ENCODE data around the gene LSAMP. TPM values are rescaled to one million over a fixed set of nuclear protein-coding genes. Genes with fewer than 3 reads are reported as not detected.

LSAMP gene
- total and polyA plus RNA-seq, 2 of the 4 experiments (the other 2 are of a cell fraction), result 7.9 to 8.0 TPM

DNA sequence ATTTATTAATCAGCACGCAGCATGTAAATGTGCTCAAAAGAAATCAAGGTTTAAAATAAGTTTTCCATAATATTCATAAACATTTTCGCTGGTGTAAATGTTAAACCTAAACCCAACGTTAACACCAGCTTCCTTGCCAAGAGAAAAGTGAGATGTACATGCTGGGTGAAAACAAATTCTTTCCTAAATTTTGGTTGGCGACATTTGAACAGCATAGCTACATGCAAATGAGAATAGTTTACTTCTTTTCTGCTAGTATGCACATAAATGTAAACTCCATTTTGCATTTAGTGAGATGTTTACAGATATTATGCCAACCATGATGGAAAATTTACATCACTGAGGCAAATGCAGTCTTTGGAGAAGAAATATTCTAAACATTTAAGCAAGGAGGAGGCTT is 639.8 kb downstream of the LSAMP start:
- Histone ChIP-seq H4K5ac (ENCODE audit: low read depth, low read length) (peak overlapping the region; percentile 25; the same call in 1 of the 2 replicates), H3K23ac (ENCODE audit: low read depth, low read length) (no peak overlapping the region; the same call in 1 of the 2 replicates), H2BK120ac (ENCODE audit: low read depth, low read length) (peak overlapping the region; percentile 22; the same call in 1 of the 2 replicates), H3K79me1 (ENCODE audit: low read depth in 1 of 2, low read length in 2 of 2) (no peaks in the 10 kb centered on the region), H2BK15ac (ENCODE audit: low read depth, low read length) (peak overlapping the region; percentile 8; the same call in 1 of the 3 replicates), H3K18ac (ENCODE audit: low read depth, low read length) (peak overlapping the region; percentile 58; the same call in 1 of the 2 replicates), H3K4ac (ENCODE audit: low read depth, low read length) (peak overlapping the region; percentile 8; the same call in 1 of the 2 replicates), H3K9me1 (ENCODE audit: insufficient read depth, low read length) (peaks cover 4% of the 10 kb centered on the region), H2AK9ac (replicated peaks; ENCODE audit: low read depth, low read length, poor library complexity) (no peak overlapping the region), H3K56ac (ENCODE audit: extremely low read depth, insufficient read depth, low read length) (no peak overlapping the region; the same call in 1 of the 2 replicates), H4K8ac (ENCODE audit: low read depth in 2 of 2, low read length in 2 of 2) (peak overlapping the region in 1 of 2 experiments; percentile 69; a peak in 2 of 4 replicates), H3K9ac (ENCODE audit: low read depth, low read length) (no peak overlapping the region; the same call in 1 of the 2 replicates), H3K14ac (replicated peaks; ENCODE audit: low read depth, low read length) (no peak overlapping the region; the same call in 1 of the 2 replicates), H3K4me1 (ENCODE audit: control insufficient read depth, insufficient read depth, low read length) (peaks cover 19% of the 10 kb centered on the region), H2BK5ac (ENCODE audit: low read depth, low read length, poor library complexity, severe bottlenecking) (peak overlapping the region; percentile 99), H3K27ac (ENCODE audit: insufficient read depth, low read length) (peak overlapping the region; percentile 85), H3K4me3 (ENCODE audit: insufficient read depth, low read depth, low read length) (no peak overlapping the region), H3K36me3 (ENCODE audit: control insufficient read depth, insufficient read depth, low read length) (peaks cover 2% of the 10 kb centered on the region; the same call in 1 of the 2 replicates), H3K4me2 (ENCODE audit: low read depth, low read length) (peak overlapping the region; percentile 14; the same call in 1 of the 2 replicates), H3K27me3 (ENCODE audit: control insufficient read depth, insufficient read depth, low read length) (no peaks in the 10 kb centered on the region), H3K9me3 (ENCODE audit: control insufficient read depth, insufficient read depth, low read length) (no peaks in the 10 kb centered on the region), H2AFZ (replicated peaks; ENCODE audit: low read length, poor library complexity) (no peak overlapping the region), H4K20me1 (ENCODE audit: insufficient read depth, low read length) (no peaks in the 10 kb centered on the region), H2AK5ac (ENCODE audit: low read depth, low read length) (no peak overlapping the region), H4K91ac (ENCODE audit: insufficient read depth, low read depth, low read length) (no peak overlapping the region), H2BK20ac (ENCODE audit: low read depth, low read length) (0 out of 2 replicates have a peak overlapping the region, but pooled peaks have one; percentile 0)
- intact Hi-C loops (cut with micrococcal nuclease), result loop anchor here (10.0 kb wide), 1 partner anchor 59 kb away; no protein-coding TSS in a partner anchor
- WGBS, 2 experiments (ENCODE audit: extremely low coverage in 2 of 2, insufficient read length in 1 of 2), result no CpG with 5 or more reads among the region's 4 CpGs
- dilution Hi-C loops (cut with HindIII; ENCODE audit: low sequenced_read_pairs, unreplicated experiment), result no loop called here
- TF ChIP-seq POLR2A (IDR thresholded peaks at IDR 0.05; ENCODE audit: low read depth, low read length) (peak; percentile 70; the same call in 1 of the 2 replicates), MAZ (IDR thresholded peaks at IDR 0.05; ENCODE audit: borderline replicate concordance, low read depth, low read length) (no peak)
- ATAC-seq (ENCODE audit: low read depth) (no peak), DNase-seq (peak; percentile 22)
- in situ Hi-C loops (cut with MboI; ENCODE audit: low sequenced_read_pairs), result loop anchor here (25.0 kb wide), 2 partner anchors 968 to 1443 kb away; no protein-coding TSS in a partner anchor
- ChIA-PET CTCF (interaction anchor here (1.2 kb wide), 1 partner anchor 22 kb away, joined by 6 read pairs; no protein-coding TSS in a partner anchor), POLR2A (ENCODE audit: unreplicated experiment) (no interaction called here)
- BruUV-seq (replicated peaks), result no TSS peak
